Mesenteric fat pad (tissue), 1 donor: ENCODE data around the gene UBXN10. TPM values are rescaled to one million over a fixed set of nuclear protein-coding genes. Genes with fewer than 3 reads are reported as not detected.
A peak's percentile ranks its signal among the peaks of the same experiment; 100 is the strongest.

Experiments used
- DNase-seq: peaks from one replicate; pipeline ENCODE4 v3.0.0-alpha.2; 2020; ENCODE audit warnings: low spot score
- long read RNA-seq: library from polyadenylated mRNA; unstranded; transcript quantifications from one replicate; pipeline ENCODE4 v2.0.0, GENCODE V29; 2020
- total RNA-seq: library from RNA; stranded (reverse); fragmentation: NEBNext Ultra II Directional; extraction: Animal tissue kit (Norgen Biotek cat#: 25700); gene quantifications from one replicate; pipeline ENCODE4 v1.2.1, GENCODE V29; 2021
- donor health status: DM: yes; HTN: yes; CAD: no.

UBXN10 gene
- 0.29 TPM for total RNA-seq
- long read RNA-seq, full-length matches to known transcripts: 2 of 2 reads
- long read RNA-seq, partial matches to known transcripts: 0 of 2 reads
- long read RNA-seq, other reads (novel, unspliced or antisense): 0 of 2 reads

- DNase-seq: peak; percentile 91
These were observed at the start of gene UBXN10, which contains the start of gene PLA2G2C for GRCh38 chr1:20185834-20186782. Gene UBXN10, plus strand, starts transcription at chr1:20186096. Its CDS starts 4,466 bp downstream, at chr1:20190562. Gene PLA2G2C, minus strand, starts transcription at chr1:20186518. Its CDS starts 9,155 bp downstream, at chr1:20177363.

- no peak for DNase-seq
These were observed 49.6 kb upstream of the UBXN10 start for GRCh38 chr1:20136249-20136648.

GRCh38 chr1:20137055-20137454 lies 48.8 kb upstream of the UBXN10 start:
- DNase-seq: no peak

- no peak for DNase-seq
These were observed 48.3 kb upstream of the UBXN10 start for GRCh38 chr1:20137604-20138003.

GRCh38 chr1:20138346-20138745 lies 47.5 kb upstream of the UBXN10 start:
- DNase-seq: no peak

- DNase-seq: no peak
These were observed 46.8 kb upstream of the UBXN10 start, which contains the start of gene PLA2G2F for GRCh38 chr1:20138961-20139550. Gene PLA2G2F, plus strand, starts transcription at chr1:20139323. Its CDS starts 105 bp downstream, at chr1:20139428.

GRCh38 chr1:20139776-20140612 lies 45.9 kb upstream of the UBXN10 start:
- no peak for DNase-seq

GRCh38 chr1:20141001-20141400 lies 44.9 kb upstream of the UBXN10 start:
- DNase-seq: no peak

- no peak for DNase-seq
These were observed 44.4 kb upstream of the UBXN10 start for GRCh38 chr1:20141466-20141865.

GRCh38 chr1:20142001-20142710 lies 43.7 kb upstream of the UBXN10 start:
- DNase-seq: no peak

- DNase-seq: no peak
These were observed 42.6 kb upstream of the UBXN10 start for GRCh38 chr1:20143318-20143717.

- DNase-seq: no peak
These were observed 41.9 kb upstream of the UBXN10 start for GRCh38 chr1:20143734-20144565.

- no peak for DNase-seq
These were observed 37.9 kb upstream of the UBXN10 start for GRCh38 chr1:20147846-20148570.

- no peak for DNase-seq
These were observed 37.1 kb upstream of the UBXN10 start for GRCh38 chr1:20148571-20149500.

GRCh38 chr1:20149601-20150325 lies 36.1 kb upstream of the UBXN10 start:
- DNase-seq: no peak

- no peak for DNase-seq
These were observed 35.6 kb upstream of the UBXN10 start for GRCh38 chr1:20150326-20150705.

GRCh38 chr1:20150969-20151368 lies 34.9 kb upstream of the UBXN10 start:
- DNase-seq: no peak
